ENCODE results near the gene NFU1.

- TF ChIP-seq POLR2A (IDR thresholded peaks at IDR 0.05) (no peak), CTCF (IDR thresholded peaks at IDR 0.05) (no peak), POLR2AphosphoS5 (IDR thresholded peaks at IDR 0.05) (no peak), EP300 (IDR thresholded peaks at IDR 0.05) (no peak)
Measured at GRCh38 chr2:69356471-69356870, 80.8 kb downstream of the NFU1 start.
